Mammary epithelial cell (primary cell): ENCODE results near the gene RFNG.

Source experiments
- CTCF ChIP-seq, 2 donors: IDR thresholded peaks in 1 of 2; conservative IDR thresholded peaks in 1 of 2; 2 replicates each; pipeline ENCODE4 v1.5.1; 2011 to 2012; ENCODE audit warnings: inconsistent platforms in 2 of 2, low read length in 2 of 2, mild to moderate bottlenecking in 2 of 2, control low read depth in 1 of 2, low read depth in 1 of 2; ENCODE audit not compliant: insufficient read depth in 1 of 2; ENCODE audit errors: extremely low read depth in 1 of 2
- EZH2 ChIP-seq: IDR thresholded peaks from 2 replicates; pipeline ENCODE4 v1.6.1; 2012; ENCODE audit warnings: low read length, inconsistent platforms, borderline replicate concordance

GRCh38 chr17:82092628-82092994, 41.0 kb upstream of the RFNG start:
- TF ChIP-seq EZH2 (no peak), CTCF (conservative IDR thresholded peaks at IDR 0.05 in 1 of 2, IDR thresholded peaks at IDR 0.05 in 1 of 2; ENCODE audit: extremely low read depth in 1 of 2, insufficient read depth in 1 of 2, low read depth in 1 of 2, low read length in 2 of 2) (no peak)
